OCI-LY1 (cell line): ENCODE measurements around the gene RALY.

Experiments
- CTCF ChIP-seq: fragments of 200-600 bp; sonication (generic), shearing (Covaris generic); IDR thresholded peaks from 2 replicates; pipeline ENCODE4 v1.5.1; 2017; ENCODE audit warnings: mild to moderate bottlenecking, antibody characterized with exemption, low read length, moderate library complexity, mixed read lengths
- EZH2 ChIP-seq: fragments of 200-600 bp; sonication (generic), shearing (Covaris generic); IDR thresholded peaks from 2 replicates; pipeline ENCODE4 v1.8.0; 2017; ENCODE audit warnings: borderline replicate concordance, mixed run types, mild to moderate bottlenecking, antibody characterized with exemption, low read length, moderate library complexity, mixed read lengths

- no peak for TF ChIP-seq CTCF
- no peak for TF ChIP-seq EZH2
Measured at GRCh38 chr20:33951171-33951570, 42.5 kb upstream of the RALY start.
